Activated T-helper 1 cell treated with anti-CD3 and anti-CD28 coated beads, Interleukin-2, amount 50 U/mL, for 16 hours (primary cell): ENCODE data around the gene UNC5C.

ENCODE experiments used
- DNase-seq, 2 donors: peaks; one replicate each; pipeline ENCODE4 v3.0.0-alpha.2; 2020; ENCODE audit warnings: low read depth in 1 of 2, low spot score in 1 of 2

The UNC5C gene

DNA sequence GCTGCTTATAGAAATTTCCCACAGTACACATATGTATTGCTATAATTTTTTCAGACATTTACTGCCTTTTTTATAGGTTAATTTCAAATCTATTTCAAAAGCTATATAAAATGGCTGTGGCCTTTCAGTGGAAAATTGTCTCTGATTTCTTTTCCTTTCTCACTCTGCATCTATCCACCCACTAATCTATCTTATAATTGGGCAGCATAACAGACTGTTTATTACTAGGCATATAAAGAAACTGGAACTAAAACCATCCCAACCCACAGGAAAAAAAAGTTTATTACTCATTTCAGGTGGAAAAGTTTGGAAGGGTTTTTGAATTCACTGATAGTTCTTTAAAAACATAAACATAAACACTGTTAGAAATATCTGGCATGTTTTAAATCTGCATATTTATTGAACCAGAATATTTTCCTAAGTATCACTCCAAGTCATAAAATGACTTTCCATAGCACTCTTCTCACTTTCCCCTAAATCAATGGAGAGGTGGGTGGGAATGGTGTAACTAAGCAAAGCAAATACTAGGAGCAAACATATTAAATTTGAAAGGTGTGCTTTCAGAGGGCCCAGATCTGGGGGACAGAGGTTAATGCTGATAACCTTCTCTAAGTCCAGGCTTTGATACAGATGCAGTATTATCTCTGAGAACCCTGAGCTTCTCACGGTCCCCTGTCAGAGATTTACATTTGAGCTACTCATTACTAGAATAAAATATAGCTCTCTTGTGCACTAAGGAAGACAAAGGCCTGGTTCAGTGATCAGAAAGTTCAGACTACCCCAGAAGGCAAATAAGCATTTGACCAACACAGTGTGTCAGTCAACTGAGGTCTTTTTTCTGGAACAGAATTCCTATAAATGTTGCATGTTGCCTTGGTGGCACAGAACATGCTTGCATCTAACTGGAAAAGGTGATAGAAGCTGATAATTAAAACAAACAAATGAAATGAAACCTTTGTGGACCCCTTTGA, 328.3 kb downstream of the UNC5C start:
- DNase-seq, result no peak

DNA sequence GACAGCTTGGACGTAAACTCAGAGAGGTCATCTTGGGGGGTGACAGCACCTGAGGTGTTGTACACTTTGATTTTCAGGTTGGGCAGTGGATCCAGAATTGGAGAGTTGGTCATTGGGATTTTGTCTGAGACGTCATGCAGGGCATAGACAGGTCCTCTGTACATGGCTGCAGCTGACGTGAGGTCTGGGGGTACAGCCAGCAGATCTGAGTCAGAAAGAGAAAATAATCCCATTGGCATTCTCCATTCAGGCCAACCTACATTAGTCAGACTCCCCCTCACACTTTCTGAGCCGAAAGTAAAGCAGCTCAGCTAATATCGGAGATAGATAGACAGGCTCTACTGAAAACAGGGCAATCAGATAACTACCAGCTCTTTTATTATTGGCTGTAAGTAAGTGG, 329.7 kb downstream of the UNC5C start:
- no peak for DNase-seq

DNA sequence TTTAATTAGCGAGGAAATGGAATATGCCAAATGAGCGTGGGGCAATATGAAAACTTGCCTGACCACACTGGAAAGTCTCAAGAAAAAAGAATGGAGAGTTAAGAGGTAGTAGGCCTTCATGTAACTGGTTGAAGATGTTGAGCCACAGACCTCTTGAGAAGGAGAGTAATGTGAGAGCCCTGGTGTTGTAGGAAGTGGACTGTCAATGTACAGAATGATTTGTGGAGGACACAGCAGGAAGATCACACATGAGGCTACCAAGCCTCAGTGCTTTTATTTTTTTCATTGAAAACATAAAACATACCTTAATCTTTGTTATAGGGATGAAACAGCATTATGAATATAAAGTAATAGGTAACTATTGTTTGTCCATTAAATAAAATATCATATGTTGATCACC, 331.6 kb downstream of the UNC5C start:
- DNase-seq, result no peak

DNA sequence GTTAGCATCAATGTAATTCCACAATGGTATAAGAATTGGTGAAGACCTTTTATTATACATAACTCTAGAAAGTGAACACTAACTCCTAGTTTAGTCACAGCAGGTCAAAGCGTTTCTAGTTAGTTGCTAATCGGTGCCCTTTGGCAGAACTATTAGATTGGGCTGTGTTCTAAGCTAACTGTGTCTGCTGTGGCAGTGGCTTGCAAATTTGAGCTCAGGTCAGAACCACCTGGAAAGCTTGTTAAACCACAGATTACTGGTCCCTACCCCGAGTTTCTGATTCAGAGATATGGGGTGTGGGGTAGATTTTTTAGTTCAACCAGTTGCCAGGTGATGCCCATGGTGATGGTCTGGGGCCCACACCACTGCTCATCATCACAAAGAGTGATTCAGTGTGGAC, 332.1 kb downstream of the UNC5C start:
- no peak for DNase-seq

DNA sequence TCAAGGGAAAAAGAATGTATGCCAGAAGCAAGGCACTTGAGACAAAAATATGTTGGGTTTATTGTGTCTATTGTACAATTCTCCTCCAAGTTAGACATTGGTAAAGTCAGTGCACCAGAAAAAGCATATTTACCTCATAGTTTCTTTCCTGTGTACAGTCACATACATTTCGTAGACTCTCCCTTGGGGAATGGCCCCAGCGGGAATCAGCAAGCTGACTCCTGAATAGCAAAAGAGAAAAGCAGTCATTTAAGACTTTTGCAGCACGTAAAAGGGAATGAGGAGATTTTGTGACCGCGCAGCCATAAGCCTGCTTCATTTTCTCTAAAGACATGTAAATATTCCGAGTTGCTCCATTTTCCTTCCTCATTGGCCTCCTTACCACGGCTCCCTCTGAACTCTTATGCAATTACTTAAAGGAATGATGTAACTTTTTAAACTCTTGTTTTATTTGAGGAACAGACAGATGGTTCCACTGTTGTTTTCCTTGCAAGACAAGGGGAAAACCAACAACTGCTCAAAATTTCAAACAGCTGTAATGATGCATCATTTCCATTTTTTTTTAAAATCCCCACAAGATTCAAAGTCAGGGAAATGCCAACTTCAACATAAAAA, 332.7 kb downstream of the UNC5C start:
- DNase-seq, result no peak

DNA sequence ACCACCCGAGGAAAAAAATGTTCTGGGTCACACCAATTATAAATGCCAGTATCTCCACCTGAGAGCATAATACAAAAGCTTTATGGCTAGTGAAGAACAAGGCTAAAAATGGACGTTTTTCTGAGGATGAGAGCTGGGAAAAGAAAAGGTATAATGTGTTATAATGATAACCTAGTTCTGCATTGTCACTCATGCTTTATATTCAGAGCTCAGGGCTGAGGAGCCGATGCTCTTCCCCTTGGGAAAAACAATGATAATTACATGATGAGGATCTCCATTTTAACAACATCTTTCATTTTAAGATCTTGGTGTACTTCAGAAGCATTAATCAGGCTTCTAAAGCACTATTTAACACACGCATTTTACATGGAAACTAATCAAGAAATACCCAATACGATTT, 333.7 kb downstream of the UNC5C start:
- no peak for DNase-seq

DNA sequence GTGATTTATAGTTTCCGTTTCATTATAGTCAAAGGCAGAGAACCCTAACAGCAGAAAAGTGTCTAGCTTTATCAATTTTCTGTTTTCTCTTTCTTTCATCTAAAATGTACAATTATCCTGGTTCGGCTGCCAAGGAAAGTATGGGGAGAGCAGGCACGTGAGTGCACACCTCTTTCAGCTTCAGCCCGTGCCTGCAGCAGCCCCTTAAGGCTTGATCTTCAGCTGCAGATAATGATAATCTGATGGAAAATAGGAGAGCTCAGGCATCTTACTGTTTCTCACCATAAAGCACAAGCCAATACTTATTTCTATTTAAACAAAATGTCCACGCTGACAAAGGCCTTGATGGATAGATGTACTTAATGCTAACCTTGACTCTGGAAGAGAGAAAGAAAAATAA, 334.4 kb downstream of the UNC5C start:
- DNase-seq, result no peak

DNA sequence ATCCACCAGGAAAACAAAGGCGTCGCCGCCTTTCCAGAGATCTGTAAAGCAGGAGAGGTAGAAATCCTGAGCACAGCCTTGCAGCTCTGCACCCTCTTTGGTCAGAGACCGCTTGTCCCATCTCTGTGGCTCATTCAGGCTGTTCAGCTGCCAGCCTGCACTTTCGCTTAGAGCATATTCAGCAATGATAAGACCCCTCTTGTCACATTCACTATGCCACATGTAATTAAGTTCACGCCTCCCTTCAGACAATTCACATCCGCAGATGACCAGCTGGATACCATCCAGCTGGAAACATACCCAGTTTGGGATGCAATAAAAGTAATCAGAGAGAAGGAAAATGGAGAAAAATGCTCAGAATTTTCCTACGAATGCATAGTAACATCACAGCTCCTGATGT, 335.4 kb downstream of the UNC5C start:
- DNase-seq, result no peak

DNA sequence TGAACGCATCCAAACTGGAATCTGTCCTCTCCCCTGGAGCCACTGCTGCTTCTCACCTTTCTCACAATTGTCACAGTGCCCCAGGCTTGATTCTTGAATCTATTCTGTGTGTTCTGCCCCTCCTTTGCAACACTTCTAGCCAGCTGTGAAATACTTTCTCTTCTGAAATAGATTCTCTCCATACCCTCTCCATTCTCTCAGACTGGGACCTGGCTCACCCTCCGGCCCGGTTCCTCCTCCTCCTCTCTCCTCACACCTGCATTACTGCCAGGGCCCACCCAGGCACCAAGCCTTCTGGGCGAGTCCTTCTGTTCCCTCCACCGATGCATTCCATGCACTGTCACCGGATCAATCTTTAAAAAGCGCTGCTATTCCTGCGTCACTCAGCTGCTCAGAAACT, 336.1 kb downstream of the UNC5C start:
- DNase-seq, result no peak

DNA sequence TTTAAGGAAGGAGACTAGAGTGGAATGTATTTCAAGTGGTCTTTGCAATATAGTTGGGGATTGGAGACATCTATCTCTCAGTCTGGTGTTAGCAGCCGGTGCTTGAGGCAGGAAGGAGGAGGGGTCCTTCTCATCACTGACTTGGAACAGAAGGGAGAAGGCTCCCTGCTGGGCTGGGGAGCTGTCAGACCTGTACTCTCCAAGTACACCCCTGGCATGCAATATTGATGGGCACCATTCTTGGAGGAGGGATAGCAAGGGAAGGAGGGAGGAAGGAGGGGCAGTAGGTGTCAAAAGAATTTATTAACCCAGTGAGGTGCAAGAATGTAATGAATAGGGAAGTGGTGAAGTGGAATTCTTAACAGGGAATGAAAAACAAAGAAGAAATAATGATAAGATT, 338.8 kb downstream of the UNC5C start:
- no peak for DNase-seq

DNA sequence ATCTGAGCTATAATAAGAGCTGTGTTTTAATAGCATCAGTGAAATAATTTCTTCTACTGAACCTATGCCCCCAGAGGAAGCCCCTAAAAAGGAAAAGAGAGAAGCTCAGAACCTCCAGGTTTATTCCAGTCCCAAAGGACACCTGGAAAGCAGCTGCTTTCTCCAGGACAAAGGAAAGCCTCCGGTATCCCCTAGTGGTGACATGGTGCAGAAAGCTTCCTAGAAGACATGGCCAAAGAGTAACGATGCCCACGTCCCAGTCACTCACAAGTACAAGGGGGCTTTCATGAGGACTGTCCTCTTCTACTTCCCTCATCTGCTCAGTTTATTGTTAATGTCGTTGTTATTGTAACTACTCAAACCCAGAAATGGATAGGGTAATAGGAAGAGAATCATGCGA, 343.9 kb downstream of the UNC5C start:
- DNase-seq, result no peak

DNA sequence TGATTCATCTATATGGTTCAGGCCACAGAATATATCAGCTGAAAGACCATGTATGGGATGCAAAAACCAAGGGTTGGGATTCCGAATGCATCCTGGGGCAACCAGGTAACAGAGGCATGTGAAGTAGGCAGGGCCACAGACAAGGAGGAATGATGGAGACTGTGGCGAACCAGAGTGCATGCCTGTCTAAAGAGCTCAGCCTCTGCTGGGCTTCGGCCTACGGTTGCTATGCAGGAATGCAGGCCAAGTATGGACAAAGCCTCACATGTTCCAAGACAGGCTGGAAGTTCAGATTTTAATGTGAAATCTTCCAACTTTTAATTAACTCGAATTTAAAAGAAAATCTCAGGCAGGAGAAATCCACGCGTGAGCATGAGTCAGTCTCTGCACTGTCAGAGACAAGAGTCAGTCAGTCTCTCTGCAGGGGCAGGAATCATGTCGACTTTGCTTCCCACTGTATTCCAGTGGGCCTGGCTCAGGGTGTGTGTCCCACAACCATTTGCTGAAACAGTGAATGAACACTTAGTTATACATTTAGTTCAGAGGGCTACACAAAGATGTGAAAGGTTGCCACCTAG, 344.4 kb downstream of the UNC5C start:
- DNase-seq, result no peak

DNA sequence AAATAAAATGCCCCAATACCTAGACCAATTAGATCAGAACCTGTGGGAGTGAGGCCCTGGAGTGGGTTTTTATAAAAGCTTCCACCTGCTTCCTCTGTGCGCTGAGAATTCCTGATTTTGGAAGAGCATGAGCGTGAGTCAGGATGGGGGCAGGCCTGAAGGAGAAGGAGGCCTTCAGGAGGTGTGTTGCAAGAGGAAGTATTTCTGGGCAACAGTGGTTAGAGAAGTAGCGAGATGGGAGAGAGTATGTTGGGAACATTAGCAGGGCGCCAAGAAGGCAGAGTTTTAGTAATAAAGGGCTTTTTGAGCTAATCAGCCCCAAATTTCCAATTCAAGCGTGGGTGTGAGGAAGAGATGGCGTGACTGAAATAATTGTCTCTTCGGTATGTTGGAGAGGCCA, 349.8 kb downstream of the UNC5C start:
- no peak for DNase-seq

DNA sequence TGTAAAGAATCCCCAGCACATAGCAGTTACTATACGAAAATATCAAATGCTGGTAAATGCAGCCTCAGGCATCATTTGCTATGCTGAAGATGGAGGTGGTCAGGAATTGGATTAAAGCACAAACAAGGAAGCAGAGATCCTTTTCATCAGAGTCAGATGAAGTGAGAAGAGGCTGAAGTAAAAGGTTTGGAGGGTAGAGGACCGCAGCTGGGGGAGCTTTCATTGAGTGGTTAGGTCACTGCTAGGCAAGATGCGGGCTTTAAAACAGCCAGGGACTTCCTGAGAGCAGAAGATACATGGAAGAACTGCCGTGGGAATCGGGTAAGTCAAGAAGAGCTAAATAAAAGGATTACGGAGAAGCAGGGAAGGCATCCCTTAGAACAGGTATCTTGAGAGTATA, 351.4 kb downstream of the UNC5C start:
- DNase-seq, result no peak

DNA sequence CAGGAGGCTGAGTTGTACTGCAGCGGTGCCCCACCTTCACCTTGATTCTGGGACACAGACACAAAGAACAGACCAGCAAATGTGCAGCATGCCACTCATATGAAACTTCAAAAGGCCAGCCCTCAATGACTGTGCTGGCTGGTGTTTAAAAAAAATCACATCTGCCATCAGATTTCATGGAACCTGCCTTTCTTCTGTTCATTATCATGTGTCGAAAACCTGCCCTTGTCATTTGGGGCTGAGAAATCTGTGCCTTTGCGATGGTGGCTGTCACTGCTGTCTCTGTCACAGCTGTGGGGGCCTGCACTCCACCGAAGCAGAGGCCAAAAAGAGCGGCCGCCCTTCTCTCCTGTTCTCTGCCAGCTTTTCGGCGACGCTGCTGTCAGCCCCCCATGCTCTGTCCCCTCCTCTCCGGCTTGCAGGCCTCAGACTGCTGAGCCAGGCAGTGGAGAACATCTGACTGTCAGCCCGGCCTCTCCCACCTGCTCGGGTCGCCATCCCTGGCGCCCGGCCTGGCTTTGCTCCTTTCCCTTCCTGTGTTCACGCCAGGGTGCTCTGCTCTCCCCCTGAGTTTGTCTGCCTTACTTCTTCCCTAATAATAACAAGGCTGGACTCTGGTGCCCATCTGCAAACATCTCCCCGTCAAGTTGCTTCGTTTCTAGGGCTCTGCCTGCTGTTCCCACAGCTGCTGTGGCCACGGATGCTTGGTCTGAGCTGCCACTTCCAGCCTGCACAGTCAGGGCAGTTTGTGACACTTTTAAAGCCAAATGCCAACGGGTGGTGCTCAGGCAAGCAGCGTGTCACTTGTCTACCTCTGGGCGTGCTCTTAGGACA, 355.2 kb downstream of the UNC5C start:
- no peak for DNase-seq

DNA sequence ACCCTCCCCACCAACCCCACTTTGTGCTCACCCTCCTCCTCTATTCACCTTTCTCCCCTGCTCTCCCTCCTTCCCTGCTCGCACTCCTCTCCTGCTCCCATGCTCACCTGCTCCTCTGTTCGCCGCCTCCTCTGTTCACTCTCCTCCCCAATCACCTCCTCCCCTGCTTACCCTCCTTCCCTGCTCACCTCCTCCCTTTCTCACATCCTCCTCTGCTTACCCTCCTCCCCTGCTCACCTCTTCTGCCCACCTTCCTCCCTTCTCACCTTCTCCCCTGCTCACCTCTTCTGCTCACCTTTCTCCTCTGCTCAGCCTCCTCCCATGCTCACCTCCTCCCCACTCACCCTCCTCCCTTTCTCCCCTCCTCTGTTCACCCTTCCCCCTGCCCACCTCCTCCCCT, 357.2 kb downstream of the UNC5C start:
- DNase-seq, result no peak

DNA sequence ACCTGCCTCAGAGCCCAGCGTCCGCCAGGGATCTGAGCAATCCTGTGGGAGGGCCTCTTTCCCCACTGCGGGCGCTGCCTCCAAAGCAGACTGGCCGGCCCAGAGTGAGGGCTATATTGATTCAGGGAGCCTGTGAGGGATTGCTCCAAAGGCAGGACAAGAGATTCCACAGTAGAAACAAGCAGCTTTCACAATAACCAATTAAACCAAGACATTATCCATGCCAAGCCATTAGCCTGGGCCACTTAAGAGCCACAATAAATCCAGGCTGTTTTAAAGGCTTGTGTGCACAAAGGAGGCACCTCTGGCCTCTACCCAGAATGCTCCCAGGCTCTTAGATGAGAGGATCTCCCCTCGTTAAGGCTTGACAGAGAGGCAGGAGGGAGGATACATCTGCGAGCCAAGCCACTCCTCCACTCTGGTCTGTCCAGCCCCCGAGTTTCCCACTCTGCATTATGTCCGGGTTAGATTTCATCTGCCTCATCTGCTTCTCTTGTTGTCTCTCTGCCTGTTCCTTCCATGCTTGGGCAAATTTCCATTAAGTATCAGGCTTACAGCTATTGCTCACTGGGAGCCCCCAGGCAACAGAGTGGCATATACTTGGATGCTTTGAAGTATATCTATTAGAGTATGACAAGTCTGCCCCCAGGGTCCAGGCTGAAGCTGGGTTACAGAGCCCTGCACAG, 357.9 kb downstream of the UNC5C start:
- DNase-seq, result no peak

DNA sequence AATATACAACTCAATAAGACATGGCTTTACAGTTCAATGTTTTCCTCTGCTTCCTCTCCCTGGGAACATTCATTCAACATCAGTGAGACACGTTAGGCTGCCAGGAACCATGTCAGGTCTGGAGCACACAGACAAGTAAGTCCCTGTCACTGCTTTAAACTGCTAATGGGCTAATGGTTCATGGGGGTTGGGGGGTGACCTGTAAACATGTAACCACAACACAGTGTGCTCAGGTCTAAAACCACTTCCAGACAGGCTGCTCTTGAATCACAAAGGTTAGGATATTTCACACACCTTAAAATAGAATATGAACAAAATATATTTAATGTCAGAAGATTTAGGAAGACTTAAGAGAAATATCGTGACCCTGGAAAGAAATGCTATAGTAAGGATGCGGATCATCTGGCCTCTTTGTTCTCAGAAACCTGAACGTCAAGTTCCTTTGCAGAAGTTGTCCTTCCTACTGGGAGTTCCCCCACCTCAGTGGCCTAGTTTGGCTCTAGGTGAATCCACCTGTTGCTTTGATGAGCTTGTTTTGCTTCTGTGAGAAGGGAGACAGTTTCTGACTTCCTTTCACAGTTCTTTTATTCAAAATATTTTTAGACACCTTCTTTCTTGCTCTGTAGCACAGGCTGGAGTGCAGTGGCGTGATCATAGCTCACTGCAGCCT, 359.9 kb downstream of the UNC5C start:
- no peak for DNase-seq

DNA sequence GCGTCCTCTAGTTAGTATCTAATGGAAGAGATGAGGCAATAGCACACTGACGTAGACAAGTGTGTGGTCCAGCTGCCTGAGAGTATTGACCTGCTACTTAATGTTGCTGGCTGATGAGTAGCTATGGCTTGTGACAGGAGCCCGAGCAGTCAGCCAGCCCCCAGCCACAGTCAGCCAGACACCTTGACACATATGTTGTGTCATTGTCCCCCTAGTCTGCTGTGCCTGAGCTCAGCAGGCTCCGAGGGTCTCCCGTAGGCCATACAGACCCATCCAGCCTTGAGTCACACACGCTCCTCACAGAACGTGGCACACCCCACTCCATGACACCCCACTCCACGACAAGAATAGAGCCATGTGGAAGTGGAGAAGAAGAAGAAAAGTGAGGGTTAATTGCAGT, 362.1 kb downstream of the UNC5C start:
- DNase-seq, result no peak

DNA sequence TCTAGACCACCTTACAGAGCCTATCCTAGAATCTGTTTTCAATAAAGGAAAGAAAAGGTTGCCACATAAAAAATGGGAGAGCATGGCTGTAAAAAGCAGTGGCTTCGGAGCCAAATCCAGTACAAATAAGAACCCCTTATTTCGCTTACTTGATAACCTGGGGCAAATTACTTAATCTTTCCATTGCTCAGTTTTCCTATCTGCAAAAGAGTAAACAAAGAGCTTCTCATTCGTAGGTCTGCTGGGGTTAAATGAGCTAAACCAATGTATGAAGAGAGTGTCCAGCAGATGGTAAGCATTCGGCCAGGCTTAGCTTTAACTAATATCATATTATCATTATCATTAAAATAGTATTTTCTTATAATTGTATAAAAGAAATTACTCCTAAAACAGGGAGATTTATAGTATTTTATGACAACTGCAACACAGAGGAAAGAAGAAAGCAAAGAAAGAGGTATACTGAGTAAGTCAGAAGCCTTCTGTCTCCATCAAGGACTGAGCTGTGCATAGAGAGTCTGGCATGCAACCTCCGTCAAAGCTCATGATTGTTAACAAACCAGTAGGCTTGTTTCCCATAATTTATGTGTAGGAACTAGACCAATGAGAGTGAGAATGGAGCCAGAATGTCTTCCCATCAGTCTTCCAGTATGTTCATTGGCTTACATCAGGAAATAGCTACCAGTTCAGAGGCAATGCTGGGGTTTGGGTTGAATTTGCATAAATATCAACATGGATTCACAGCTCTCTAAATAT, 364.9 kb downstream of the UNC5C start:
- no peak for DNase-seq
